Keratinocyte (primary cell): ENCODE results near the gene MEP1A. TPM values are rescaled to one million over a fixed set of nuclear protein-coding genes. Genes with fewer than 3 reads are reported as not detected.

Experiments used
- DNase-seq: peaks from one replicate; pipeline ENCODE4 v3.0.0-alpha.2; 2011; ENCODE audit warnings: low read depth, missing footprints, low spot score
- FAIRE-seq: peaks from 2 replicates; lab custom pipeline; 2011; peaks lifted over from hg19 to GRCh38; lab: Jason Lieb, UNC
- H2AFZ ChIP-seq: 2 replicates; pipeline ENCODE4 v1.6.0; 2012; ENCODE audit warnings: low read length, control low read depth, inconsistent platforms; ENCODE audit not compliant: control insufficient read depth
- H3K27ac ChIP-seq: 2 replicates; pipeline ENCODE4 v1.5.1; 2011; ENCODE audit warnings: low read length; ENCODE audit not compliant: control insufficient read depth, insufficient read depth
- H3K27me3 ChIP-seq: 3 replicates; pipeline ENCODE4 v1.6.0; 2011; ENCODE audit warnings: low read length; ENCODE audit not compliant: control insufficient read depth, insufficient read depth; ENCODE audit errors: extremely low read depth
- H3K36me3 ChIP-seq, 2 experiments: 2 replicates in 1 of 2; 3 replicates in 1 of 2; pipeline ENCODE4 v1.5.1; 2011; ENCODE audit warnings: low read length in 2 of 2, mild to moderate bottlenecking in 1 of 2; ENCODE audit not compliant: control insufficient read depth in 2 of 2, insufficient read depth in 2 of 2; ENCODE audit errors: extremely low read depth in 1 of 2
- H3K4me1 ChIP-seq: 3 replicates; pipeline ENCODE4 v1.5.1; 2011; ENCODE audit warnings: low read length; ENCODE audit not compliant: control insufficient read depth, insufficient read depth; ENCODE audit errors: extremely low read depth
- H3K4me2 ChIP-seq: 3 replicates; pipeline ENCODE4 v1.6.0; 2011; ENCODE audit warnings: low read depth, low read length; ENCODE audit not compliant: control insufficient read depth, insufficient read depth; ENCODE audit errors: extremely low read depth
- H3K4me3 ChIP-seq, 3 experiments: fragments of 200-600 bp in 1 of 3; sonication (generic) in 1 of 3; 2 replicates in 2 of 3; 3 replicates in 1 of 3; pipeline ENCODE4 v1.5.1; 2011 to 2016; ENCODE audit warnings: low read length in 3 of 3, mild to moderate bottlenecking in 3 of 3, control low read depth in 2 of 3, inconsistent platforms in 1 of 3, low read depth in 1 of 3, mixed read lengths in 1 of 3, mixed run types in 1 of 3, moderate library complexity in 1 of 3; ENCODE audit not compliant: control insufficient read depth in 2 of 3, insufficient read depth in 2 of 3; ENCODE audit errors: extremely low read depth in 1 of 3
- H3K79me2 ChIP-seq: 2 replicates; pipeline ENCODE4 v1.6.0; 2012; ENCODE audit warnings: low read length; ENCODE audit not compliant: control insufficient read depth, insufficient read depth
- H3K9ac ChIP-seq: 3 replicates; pipeline ENCODE4 v1.6.0; 2011; ENCODE audit warnings: low read length; ENCODE audit not compliant: control insufficient read depth, insufficient read depth; ENCODE audit errors: extremely low read depth
- H3K9me1 ChIP-seq: 3 replicates; pipeline ENCODE4 v1.6.0; 2011; ENCODE audit warnings: low read length; ENCODE audit not compliant: control insufficient read depth, insufficient read depth; ENCODE audit errors: extremely low read depth
- H3K9me3 ChIP-seq: 2 replicates; pipeline ENCODE4 v1.5.1; 2012; ENCODE audit warnings: low read depth, low read length; ENCODE audit not compliant: control insufficient read depth
- H4K20me1 ChIP-seq: 3 replicates; pipeline ENCODE4 v1.6.0; 2011; ENCODE audit warnings: low read length; ENCODE audit not compliant: control insufficient read depth, insufficient read depth; ENCODE audit errors: extremely low read depth
- CTCF ChIP-seq, 3 experiments: IDR thresholded peaks in 1 of 3; conservative IDR thresholded peaks in 1 of 3; optimal IDR thresholded peaks in 1 of 3; 2 replicates in 2 of 3; 3 replicates in 1 of 3; pipeline versions ENCODE3 to v1.5.1; 2011; ENCODE audit warnings: low read length in 3 of 3, mild to moderate bottlenecking in 3 of 3, moderate library complexity in 2 of 3, control low read depth in 1 of 3, inconsistent platforms in 1 of 3; ENCODE audit not compliant: insufficient read depth in 2 of 3; ENCODE audit errors: extremely low read depth in 1 of 3
- EZH2 ChIP-seq: IDR thresholded peaks from one replicate; pipeline ENCODE4 v1.6.1; 2012; ENCODE audit warnings: inconsistent platforms, mild to moderate bottlenecking, low read length, moderate library complexity
- dilution Hi-C: fragments of 300-500 bp; cut with MboI; formaldehyde crosslinking; loops from one replicate; pipeline ENCODE4 v1.7.0; 2020; ENCODE audit warnings: low sequenced_read_pairs; ENCODE audit not compliant: extremely low pct_ligation_motif_present
- polyA plus RNA-seq, 5 experiments: library from polyadenylated mRNA; depleted of rRNA in 3 of 5; stranded (reverse) in 3 of 5; stranded (forward) in 1 of 5; unstranded in 1 of 5; fragments of >200 nt; gene quantifications; 1 replicate in 1 of 5; 2 replicates in 3 of 5; 3 replicates in 1 of 5; pipeline versions ENCODE4 v1.2.1 to v1.2.3, GENCODE V29; 2011 to 2012; ENCODE audit warnings: missing spikeins in 2 of 5, low read depth in 1 of 5, low replicate concordance in 1 of 5

Gene MEP1A
- polyA plus RNA-seq, 1 donor (not counting 4 experiments of a cell fraction or from before 2014, with no cell fraction given), result 0.07 TPM

GRCh38 chr6:46772016-46772415 lies 21.2 kb upstream of the MEP1A start:
- Histone ChIP-seq H3K27me3 (no peaks in the 10 kb centered on the region), H3K9me3 (no peaks in the 10 kb centered on the region), H3K4me3 (no peak overlapping the region), H3K9me1 (no peaks in the 10 kb centered on the region), H4K20me1 (no peaks in the 10 kb centered on the region), H3K36me3 (no peaks in the 10 kb centered on the region), H3K4me1 (no peaks in the 10 kb centered on the region), H3K4me2 (no peak overlapping the region), H3K79me2 (no peaks in the 10 kb centered on the region), H3K9ac (no peak overlapping the region), H3K27ac (no peak overlapping the region), H2AFZ (no peak overlapping the region)
- DNase-seq (no peak), FAIRE-seq (no peak)
- TF ChIP-seq EZH2 (no peak), CTCF (optimal IDR thresholded peaks at IDR 0.05 in 1 of 3, IDR thresholded peaks at IDR 0.05 in 1 of 3, conservative IDR thresholded peaks at IDR 0.05 in 1 of 3; ENCODE audit: extremely low read depth in 1 of 3, insufficient read depth in 2 of 3, low read length in 3 of 3) (no peak)
- dilution Hi-C loops, result no loop called here

- no peak overlapping the region for H3K9ac ChIP-seq
- no peaks in the 10 kb centered on the region for H3K79me2 ChIP-seq
- no peaks in the 10 kb centered on the region for H3K9me3 ChIP-seq
- H3K4me1 ChIP-seq, result no peaks in the 10 kb centered on the region
- no peaks in the 10 kb centered on the region for H3K9me1 ChIP-seq
- DNase-seq (no peak), FAIRE-seq (no peak)
- TF ChIP-seq CTCF (optimal IDR thresholded peaks at IDR 0.05 in 1 of 3, IDR thresholded peaks at IDR 0.05 in 1 of 3, conservative IDR thresholded peaks at IDR 0.05 in 1 of 3; ENCODE audit: extremely low read depth in 1 of 3, insufficient read depth in 2 of 3, low read length in 3 of 3) (no peak), EZH2 (no peak)
- dilution Hi-C loops, result no loop called here
- no peak overlapping the region for H3K4me2 ChIP-seq
- no peak overlapping the region for H3K27ac ChIP-seq
- no peaks in the 10 kb centered on the region for H3K27me3 ChIP-seq
- no peaks in the 10 kb centered on the region for H3K36me3 ChIP-seq
- no peak overlapping the region for H3K4me3 ChIP-seq
- no peak overlapping the region for H2AFZ ChIP-seq
- H4K20me1 ChIP-seq, result no peaks in the 10 kb centered on the region
Measured at GRCh38 chr6:46772762-46773161, 20.4 kb upstream of the MEP1A start.
